ENCODE results near the gene RFESD. TPM values are rescaled to one million over a fixed set of nuclear protein-coding genes. Genes with fewer than 3 reads are reported as not detected.

The RFESD gene
- polyA plus RNA-seq, 3 donors: 0.15 to 1.4 (median 0.24) TPM

- Mint-ChIP-seq H3K4me1 (peaks cover 11% of the 10 kb centered on the region), H3K36me3 (no peaks in the 10 kb centered on the region), H3K9me3 (no peaks in the 10 kb centered on the region), H3K27me3 (ENCODE audit: low read depth in 3 of 3) (no peaks in the 10 kb centered on the region), H3K27ac (no peak overlapping the region), H3K4me3 (no peak overlapping the region)
- no peak for TF ChIP-seq CTCF (IDR thresholded peaks at IDR 0.05)
- H3K9ac ChIP-seq (ENCODE audit: insufficient read depth, low read length, poor library complexity, severe bottlenecking): no peak overlapping the region
- H4K20me1 ChIP-seq (ENCODE audit: insufficient read depth, low read length): no peaks in the 10 kb centered on the region
- no peak for DNase-seq
- peaks cover 7 to 10% of the 10 kb centered on the region in 2 donors for H3K4me1 ChIP-seq (ENCODE audit: control insufficient read depth in 1 of 2, insufficient read depth in 2 of 2, low read length in 2 of 2)
- H3K36me3 ChIP-seq (replicated peaks in 1 of 2; ENCODE audit: control insufficient read depth in 1 of 2, insufficient read depth in 2 of 2, low read length in 2 of 2): no peaks in the 10 kb centered on the region
- H3K27ac ChIP-seq (ENCODE audit: low read depth in 1 of 2, low read length in 2 of 2): no peak overlapping the region
- intact Hi-C loops (cut with micrococcal nuclease): loop anchor here in 1 of 2 donors (5.0 kb wide), 1 partner anchor 179 kb away; no protein-coding TSS in a partner anchor
- no peaks in the 10 kb centered on the region for H3K79me2 ChIP-seq (ENCODE audit: insufficient read depth, low read length)
- H3K9me3 ChIP-seq (replicated peaks in 1 of 2; ENCODE audit: control insufficient read depth in 1 of 2, insufficient read depth in 1 of 2, low read length in 2 of 2): no peaks in the 10 kb centered on the region
- H3K4me3 ChIP-seq (replicated peaks in 1 of 3; ENCODE audit: low read depth in 2 of 3, low read length in 3 of 3): no peak overlapping the region
- no peak overlapping the region for H3K4me2 ChIP-seq (replicated peaks; ENCODE audit: extremely low read depth, low read length, poor library complexity, severe bottlenecking)
- H2AFZ ChIP-seq (ENCODE audit: insufficient read depth, low read depth, low read length, poor library complexity, severe bottlenecking): no peak overlapping the region
- no peaks in the 10 kb centered on the region for H3K27me3 ChIP-seq (ENCODE audit: control insufficient read depth in 2 of 2, insufficient read depth in 2 of 2, low read length in 2 of 2)
- WGBS (ENCODE audit: insufficient coverage): no CpG with 5 or more reads among the region's 1 CpG
Measured at GRCh38 chr5:95668728-95669127, 22.2 kb downstream of the RFESD start.

- H2AFZ ChIP-seq (ENCODE audit: insufficient read depth, low read depth, low read length, poor library complexity, severe bottlenecking): no peak overlapping the region
- WGBS (ENCODE audit: insufficient coverage): 97% methylated on average over 3 of the region's 4 CpGs
- no peak for TF ChIP-seq CTCF (IDR thresholded peaks at IDR 0.05)
- no peaks in the 10 kb centered on the region for H3K36me3 Mint-ChIP-seq
- no peaks in the 10 kb centered on the region for H3K27me3 Mint-ChIP-seq (ENCODE audit: low read depth in 3 of 3)
- H3K79me2 ChIP-seq (ENCODE audit: insufficient read depth, low read length): no peaks in the 10 kb centered on the region
- no peak for DNase-seq
- H3K9ac ChIP-seq (ENCODE audit: insufficient read depth, low read length, poor library complexity, severe bottlenecking): no peak overlapping the region
- H3K9me3 Mint-ChIP-seq: no peaks in the 10 kb centered on the region
- H3K36me3 ChIP-seq (replicated peaks in 1 of 2; ENCODE audit: control insufficient read depth in 1 of 2, insufficient read depth in 2 of 2, low read length in 2 of 2): no peaks in the 10 kb centered on the region
- intact Hi-C loops (cut with micrococcal nuclease): loop anchor here in 1 of 2 donors (5.0 kb wide), 1 partner anchor 178 kb away; no protein-coding TSS in a partner anchor
- peaks cover 11% of the 10 kb centered on the region for H3K4me1 Mint-ChIP-seq
- peak overlapping the region in 1 of 7 donors; percentile 68 for H3K27ac Mint-ChIP-seq
- H3K4me3 ChIP-seq (replicated peaks in 1 of 3; ENCODE audit: low read depth in 2 of 3, low read length in 3 of 3): no peak overlapping the region
- peaks cover 7 to 10% of the 10 kb centered on the region in 2 donors for H3K4me1 ChIP-seq (ENCODE audit: control insufficient read depth in 1 of 2, insufficient read depth in 2 of 2, low read length in 2 of 2)
- no peak overlapping the region for H3K27ac ChIP-seq (ENCODE audit: low read depth in 1 of 2, low read length in 2 of 2)
- no peaks in the 10 kb centered on the region for H3K9me3 ChIP-seq (replicated peaks in 1 of 2; ENCODE audit: control insufficient read depth in 1 of 2, insufficient read depth in 1 of 2, low read length in 2 of 2)
- H4K20me1 ChIP-seq (ENCODE audit: insufficient read depth, low read length): no peaks in the 10 kb centered on the region
- no peaks in the 10 kb centered on the region for H3K27me3 ChIP-seq (ENCODE audit: control insufficient read depth in 2 of 2, insufficient read depth in 2 of 2, low read length in 2 of 2)
- no peak overlapping the region for H3K4me2 ChIP-seq (replicated peaks; ENCODE audit: extremely low read depth, low read length, poor library complexity, severe bottlenecking)
- H3K4me3 Mint-ChIP-seq: no peak overlapping the region
Measured at GRCh38 chr5:95669540-95669939, 23.0 kb downstream of the RFESD start.
